ENCODE data around the gene C5AR2.

DNA sequence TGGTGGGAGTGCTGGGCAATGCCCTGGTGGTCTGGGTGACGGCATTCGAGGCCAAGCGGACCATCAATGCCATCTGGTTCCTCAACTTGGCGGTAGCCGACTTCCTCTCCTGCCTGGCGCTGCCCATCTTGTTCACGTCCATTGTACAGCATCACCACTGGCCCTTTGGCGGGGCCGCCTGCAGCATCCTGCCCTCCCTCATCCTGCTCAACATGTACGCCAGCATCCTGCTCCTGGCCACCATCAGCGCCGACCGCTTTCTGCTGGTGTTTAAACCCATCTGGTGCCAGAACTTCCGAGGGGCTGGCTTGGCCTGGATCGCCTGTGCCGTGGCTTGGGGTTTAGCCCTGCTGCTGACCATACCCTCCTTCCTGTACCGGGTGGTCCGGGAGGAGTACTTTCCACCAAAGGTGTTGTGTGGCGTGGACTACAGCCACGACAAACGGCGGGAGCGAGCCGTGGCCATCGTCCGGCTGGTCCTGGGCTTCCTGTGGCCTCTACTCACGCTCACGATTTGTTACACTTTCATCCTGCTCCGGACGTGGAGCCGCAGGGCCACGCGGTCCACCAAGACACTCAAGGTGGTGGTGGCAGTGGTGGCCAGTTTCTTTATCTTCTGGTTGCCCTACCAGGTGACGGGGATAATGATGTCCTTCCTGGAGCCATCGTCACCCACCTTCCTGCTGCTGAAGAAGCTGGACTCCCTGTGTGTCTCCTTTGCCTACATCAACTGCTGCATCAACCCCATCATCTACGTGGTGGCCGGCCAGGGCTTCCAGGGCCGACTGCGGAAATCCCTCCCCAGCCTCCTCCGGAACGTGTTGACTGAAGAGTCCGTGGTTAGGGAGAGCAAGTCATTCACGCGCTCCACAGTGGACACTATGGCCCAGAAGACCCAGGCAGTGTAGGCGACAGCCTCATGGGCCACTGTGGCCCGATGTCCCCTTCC is 11.8 kb upstream of the C5AR2 start:
- TF ChIP-seq, protein P1, sequence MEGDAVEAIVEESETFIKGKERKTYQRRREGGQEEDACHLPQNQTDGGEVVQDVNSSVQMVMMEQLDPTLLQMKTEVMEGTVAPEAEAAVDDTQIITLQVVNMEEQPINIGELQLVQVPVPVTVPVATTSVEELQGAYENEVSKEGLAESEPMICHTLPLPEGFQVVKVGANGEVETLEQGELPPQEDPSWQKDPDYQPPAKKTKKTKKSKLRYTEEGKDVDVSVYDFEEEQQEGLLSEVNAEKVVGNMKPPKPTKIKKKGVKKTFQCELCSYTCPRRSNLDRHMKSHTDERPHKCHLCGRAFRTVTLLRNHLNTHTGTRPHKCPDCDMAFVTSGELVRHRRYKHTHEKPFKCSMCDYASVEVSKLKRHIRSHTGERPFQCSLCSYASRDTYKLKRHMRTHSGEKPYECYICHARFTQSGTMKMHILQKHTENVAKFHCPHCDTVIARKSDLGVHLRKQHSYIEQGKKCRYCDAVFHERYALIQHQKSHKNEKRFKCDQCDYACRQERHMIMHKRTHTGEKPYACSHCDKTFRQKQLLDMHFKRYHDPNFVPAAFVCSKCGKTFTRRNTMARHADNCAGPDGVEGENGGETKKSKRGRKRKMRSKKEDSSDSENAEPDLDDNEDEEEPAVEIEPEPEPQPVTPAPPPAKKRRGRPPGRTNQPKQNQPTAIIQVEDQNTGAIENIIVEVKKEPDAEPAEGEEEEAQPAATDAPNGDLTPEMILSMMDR (IDR thresholded peaks at IDR 0.05; ENCODE audit: low read depth, low read length), result no peak
- no peak for TF ChIP-seq EZH2phosphoT487 (IDR thresholded peaks at IDR 0.05; ENCODE audit: low read depth)
